ENCODE results near the gene STX4. TPM values are rescaled to one million over a fixed set of nuclear protein-coding genes. Genes with fewer than 3 reads are reported as not detected.

STX4 gene
- total and polyA plus RNA-seq, 9 of the 15 experiments (the other 6 are each of a cell fraction or from before 2014, with no cell fraction given) = 3.2 to 48.0 (median 21.5) TPM

DNA sequence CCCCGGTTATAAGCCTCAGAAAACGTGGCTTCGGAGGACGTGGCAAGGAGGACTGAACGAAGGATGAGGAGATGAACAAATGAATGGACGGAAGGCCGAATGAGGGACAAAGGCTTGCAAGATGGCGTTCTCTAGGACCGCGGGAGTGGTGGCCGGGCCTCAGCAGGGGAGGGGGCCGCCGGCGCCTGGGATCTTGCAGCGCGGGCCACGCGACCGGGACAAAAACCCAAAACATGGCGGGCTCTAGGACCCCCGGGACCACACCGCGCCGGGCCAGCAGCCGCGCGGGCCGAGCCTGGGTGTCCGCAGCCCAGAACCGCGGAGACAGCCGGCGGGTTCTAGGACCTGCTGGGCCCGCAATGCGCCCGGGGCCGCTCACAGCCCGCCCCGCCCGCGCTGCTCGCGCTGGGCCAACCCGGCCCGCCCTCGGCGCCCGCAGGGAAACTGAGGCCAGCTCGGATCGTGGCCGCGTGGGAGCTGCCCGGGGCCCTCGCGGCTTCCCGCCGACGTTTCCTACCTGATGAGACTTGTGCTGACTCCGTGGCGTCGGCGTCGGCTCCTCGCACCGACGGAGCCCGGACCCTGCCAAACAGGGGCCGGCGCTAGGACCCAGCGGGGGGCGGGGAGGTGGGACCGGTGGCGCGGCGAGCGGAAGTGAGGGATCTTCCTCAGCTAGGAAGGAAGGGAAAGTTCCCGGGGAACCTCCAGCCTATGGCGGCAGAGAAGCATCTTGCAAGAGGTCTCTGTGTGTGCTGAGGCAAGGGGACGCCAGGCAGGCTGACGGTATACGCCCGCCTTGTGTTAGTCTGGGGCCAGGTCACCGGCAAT lies 40.0 kb downstream of the STX4 start (continued):
- TF ChIP-seq ZNF133 (CRISPR knock-in tag; IDR thresholded peaks at IDR 0.05) = no peak
- TF ChIP-seq, protein P1, sequence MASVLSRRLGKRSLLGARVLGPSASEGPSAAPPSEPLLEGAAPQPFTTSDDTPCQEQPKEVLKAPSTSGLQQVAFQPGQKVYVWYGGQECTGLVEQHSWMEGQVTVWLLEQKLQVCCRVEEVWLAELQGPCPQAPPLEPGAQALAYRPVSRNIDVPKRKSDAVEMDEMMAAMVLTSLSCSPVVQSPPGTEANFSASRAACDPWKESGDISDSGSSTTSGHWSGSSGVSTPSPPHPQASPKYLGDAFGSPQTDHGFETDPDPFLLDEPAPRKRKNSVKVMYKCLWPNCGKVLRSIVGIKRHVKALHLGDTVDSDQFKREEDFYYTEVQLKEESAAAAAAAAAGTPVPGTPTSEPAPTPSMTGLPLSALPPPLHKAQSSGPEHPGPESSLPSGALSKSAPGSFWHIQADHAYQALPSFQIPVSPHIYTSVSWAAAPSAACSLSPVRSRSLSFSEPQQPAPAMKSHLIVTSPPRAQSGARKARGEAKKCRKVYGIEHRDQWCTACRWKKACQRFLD (CRISPR knock-in tag; IDR thresholded peaks at IDR 0.05) = peak; percentile 84
- peak; percentile 86 for TF ChIP-seq SPI1 (IDR thresholded peaks at IDR 0.05; ENCODE audit: borderline replicate concordance, low read depth, low read length)
- 0 out of 2 replicates have a peak, but pooled peaks have one; percentile 10 for TF ChIP-seq FOXJ2 (tag; IDR thresholded peaks at IDR 0.05)
- TF ChIP-seq ZNF121 (CRISPR knock-in tag; conservative IDR thresholded peaks at IDR 0.05) = peak; percentile 100
- no peak for TF ChIP-seq SREBF2 (CRISPR knock-in tag; IDR thresholded peaks at IDR 0.05)
- peak; percentile 53 for TF ChIP-seq ATF7 (IDR thresholded peaks at IDR 0.05)
- TF ChIP-seq, protein P2, sequence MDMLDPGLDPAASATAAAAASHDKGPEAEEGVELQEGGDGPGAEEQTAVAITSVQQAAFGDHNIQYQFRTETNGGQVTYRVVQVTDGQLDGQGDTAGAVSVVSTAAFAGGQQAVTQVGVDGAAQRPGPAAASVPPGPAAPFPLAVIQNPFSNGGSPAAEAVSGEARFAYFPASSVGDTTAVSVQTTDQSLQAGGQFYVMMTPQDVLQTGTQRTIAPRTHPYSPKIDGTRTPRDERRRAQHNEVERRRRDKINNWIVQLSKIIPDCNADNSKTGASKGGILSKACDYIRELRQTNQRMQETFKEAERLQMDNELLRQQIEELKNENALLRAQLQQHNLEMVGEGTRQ (CRISPR knock-in tag; IDR thresholded peaks at IDR 0.05) = 0 out of 2 replicates have a peak, but pooled peaks have one; percentile 2
- TF ChIP-seq SAFB2 (IDR thresholded peaks at IDR 0.05; ENCODE audit: borderline replicate concordance, low read depth, low read length, severe bottlenecking) = no peak
- peak; percentile 65; the same call in 1 of the 2 replicates for TF ChIP-seq RNF2 (IDR thresholded peaks at IDR 0.05)
- TF ChIP-seq, protein P3, sequence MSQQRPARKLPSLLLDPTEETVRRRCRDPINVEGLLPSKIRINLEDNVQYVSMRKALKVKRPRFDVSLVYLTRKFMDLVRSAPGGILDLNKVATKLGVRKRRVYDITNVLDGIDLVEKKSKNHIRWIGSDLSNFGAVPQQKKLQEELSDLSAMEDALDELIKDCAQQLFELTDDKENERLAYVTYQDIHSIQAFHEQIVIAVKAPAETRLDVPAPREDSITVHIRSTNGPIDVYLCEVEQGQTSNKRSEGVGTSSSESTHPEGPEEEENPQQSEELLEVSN (IDR thresholded peaks at IDR 0.05; ENCODE audit: borderline replicate concordance in 1 of 2, extremely low read depth in 1 of 2, insufficient read depth in 1 of 2, insufficient read length in 1 of 2, low read depth in 1 of 2, low read length in 1 of 2, poor library complexity in 1 of 2, severe bottlenecking in 1 of 2) = peak in 1 of 2 experiments; percentile 21
- peak; percentile 53 for TF ChIP-seq TAF1 (IDR thresholded peaks at IDR 0.05; ENCODE audit: control insufficient read depth, extremely low read depth, insufficient read depth, low read length, severe bottlenecking)
- no peak for TF ChIP-seq KDM5B (IDR thresholded peaks at IDR 0.05; ENCODE audit: insufficient replicate concordance, low read depth, low read length)
- TF ChIP-seq, protein P4, sequence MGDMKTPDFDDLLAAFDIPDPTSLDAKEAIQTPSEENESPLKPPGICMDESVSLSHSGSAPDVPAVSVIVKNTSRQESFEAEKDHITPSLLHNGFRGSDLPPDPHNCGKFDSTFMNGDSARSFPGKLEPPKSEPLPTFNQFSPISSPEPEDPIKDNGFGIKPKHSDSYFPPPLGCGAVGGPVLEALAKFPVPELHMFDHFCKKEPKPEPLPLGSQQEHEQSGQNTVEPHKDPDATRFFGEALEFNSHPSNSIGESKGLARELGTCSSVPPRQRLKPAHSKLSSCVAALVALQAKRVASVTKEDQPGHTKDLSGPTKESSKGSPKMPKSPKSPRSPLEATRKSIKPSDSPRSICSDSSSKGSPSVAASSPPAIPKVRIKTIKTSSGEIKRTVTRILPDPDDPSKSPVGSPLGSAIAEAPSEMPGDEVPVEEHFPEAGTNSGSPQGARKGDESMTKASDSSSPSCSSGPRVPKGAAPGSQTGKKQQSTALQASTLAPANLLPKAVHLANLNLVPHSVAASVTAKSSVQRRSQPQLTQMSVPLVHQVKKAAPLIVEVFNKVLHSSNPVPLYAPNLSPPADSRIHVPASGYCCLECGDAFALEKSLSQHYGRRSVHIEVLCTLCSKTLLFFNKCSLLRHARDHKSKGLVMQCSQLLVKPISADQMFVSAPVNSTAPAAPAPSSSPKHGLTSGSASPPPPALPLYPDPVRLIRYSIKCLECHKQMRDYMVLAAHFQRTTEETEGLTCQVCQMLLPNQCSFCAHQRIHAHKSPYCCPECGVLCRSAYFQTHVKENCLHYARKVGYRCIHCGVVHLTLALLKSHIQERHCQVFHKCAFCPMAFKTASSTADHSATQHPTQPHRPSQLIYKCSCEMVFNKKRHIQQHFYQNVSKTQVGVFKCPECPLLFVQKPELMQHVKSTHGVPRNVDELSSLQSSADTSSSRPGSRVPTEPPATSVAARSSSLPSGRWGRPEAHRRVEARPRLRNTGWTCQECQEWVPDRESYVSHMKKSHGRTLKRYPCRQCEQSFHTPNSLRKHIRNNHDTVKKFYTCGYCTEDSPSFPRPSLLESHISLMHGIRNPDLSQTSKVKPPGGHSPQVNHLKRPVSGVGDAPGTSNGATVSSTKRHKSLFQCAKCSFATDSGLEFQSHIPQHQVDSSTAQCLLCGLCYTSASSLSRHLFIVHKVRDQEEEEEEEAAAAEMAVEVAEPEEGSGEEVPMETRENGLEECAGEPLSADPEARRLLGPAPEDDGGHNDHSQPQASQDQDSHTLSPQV (IDR thresholded peaks at IDR 0.05) = peak; percentile 45; the same call in 1 of the 2 replicates
- peak; percentile 63; the same call in 1 of the 2 replicates for TF ChIP-seq ZC3H4 (CRISPR knock-in tag; IDR thresholded peaks at IDR 0.05; ENCODE audit: borderline replicate concordance)
- TF ChIP-seq ZNF431 (CRISPR knock-in tag; IDR thresholded peaks at IDR 0.05) = 0 out of 2 replicates have a peak, but pooled peaks have one; percentile 1
- TF ChIP-seq JUND (IDR thresholded peaks at IDR 0.05; ENCODE audit: borderline replicate concordance, low read depth, low read length) = peak; percentile 38; the same call in 1 of the 2 replicates
- no peak for TF ChIP-seq JUND (tag; IDR thresholded peaks at IDR 0.05; ENCODE audit: borderline replicate concordance, low read depth, low read length)

Measured in K562 (cell line).